Rectal smooth muscle tissue (tissue), 1 donor: ENCODE results near the gene STXBP4.
"Not testable (repeated sequence)": the region's sequence is repeated elsewhere in the genome, so short reads cannot be mapped to it uniquely, and the experiment has no call there.

Experiments used
- H3K27ac ChIP-seq: one replicate; pipeline ENCODE4 v1.7.0; 2013; ENCODE audit warnings: low read depth, low read length, inconsistent platforms
- H3K27me3 ChIP-seq: one replicate; pipeline ENCODE4 v1.7.0; 2013; ENCODE audit warnings: low read length; ENCODE audit not compliant: control insufficient read depth, insufficient read depth
- H3K36me3 ChIP-seq: one replicate; pipeline ENCODE4 v1.7.0; 2013; ENCODE audit warnings: low read length; ENCODE audit not compliant: control insufficient read depth, insufficient read depth
- H3K4me1 ChIP-seq: one replicate; pipeline ENCODE4 v1.7.0; 2013; ENCODE audit warnings: low read length; ENCODE audit not compliant: control insufficient read depth, insufficient read depth
- H3K4me3 ChIP-seq: one replicate; pipeline ENCODE4 v1.7.0; 2013; ENCODE audit warnings: low read length
- H3K9ac ChIP-seq: one replicate; pipeline ENCODE4 v1.7.0; 2013; ENCODE audit warnings: low read length

The STXBP4 gene

DNA sequence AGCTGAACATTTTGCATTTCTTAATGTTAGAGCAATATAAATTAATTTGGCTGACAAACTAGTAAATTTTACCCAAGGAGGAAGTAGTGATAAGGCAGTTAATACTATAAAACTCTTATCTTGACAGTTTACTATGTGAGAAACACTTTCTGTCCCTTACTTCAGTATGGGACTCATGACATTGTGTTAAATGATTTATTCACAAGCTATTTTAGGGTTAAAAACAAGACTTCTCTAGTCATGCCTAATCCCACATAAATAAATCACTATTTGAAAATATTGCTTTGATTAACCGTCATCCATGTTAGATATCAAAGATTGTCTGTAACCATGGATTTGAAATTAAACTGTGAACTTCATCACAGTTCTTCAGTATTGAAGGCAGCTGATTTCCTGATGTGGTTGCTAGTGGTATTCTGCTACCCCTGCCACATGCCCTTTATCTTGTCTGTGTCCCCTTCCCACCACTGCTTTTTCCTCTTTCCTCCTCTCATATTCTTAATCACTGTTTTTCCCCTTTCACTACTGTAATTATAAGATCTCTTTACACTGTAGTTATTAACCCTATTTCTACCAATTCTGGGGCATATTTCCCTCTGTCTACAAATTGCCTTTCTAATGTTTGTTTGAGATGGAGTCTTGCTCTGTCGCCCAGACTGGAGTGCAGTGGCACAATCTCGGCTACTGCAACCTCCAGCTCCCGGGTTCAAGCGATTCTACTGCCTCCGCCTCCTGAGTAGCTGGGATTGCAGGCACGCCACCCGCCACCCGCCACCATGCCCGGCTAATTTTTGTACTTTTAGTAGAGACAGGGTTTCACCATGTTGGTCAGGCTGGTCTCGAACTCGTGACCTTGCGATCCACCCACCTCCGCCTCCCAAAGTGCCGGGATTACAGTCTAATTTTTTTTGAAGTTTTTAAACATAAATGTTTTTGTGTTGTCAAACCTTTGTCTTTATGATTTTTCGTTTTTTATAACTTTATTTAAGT lies 95.6 kb downstream of the STXBP4 start:
- Histone ChIP-seq H3K9ac (no peak overlapping the region), H3K27me3 (no peaks in the 10 kb centered on the region), H3K4me1 (no peaks in the 10 kb centered on the region), H3K4me3 (no peak overlapping the region), H3K36me3 (no peaks in the 10 kb centered on the region), H3K27ac (no peak overlapping the region)

DNA sequence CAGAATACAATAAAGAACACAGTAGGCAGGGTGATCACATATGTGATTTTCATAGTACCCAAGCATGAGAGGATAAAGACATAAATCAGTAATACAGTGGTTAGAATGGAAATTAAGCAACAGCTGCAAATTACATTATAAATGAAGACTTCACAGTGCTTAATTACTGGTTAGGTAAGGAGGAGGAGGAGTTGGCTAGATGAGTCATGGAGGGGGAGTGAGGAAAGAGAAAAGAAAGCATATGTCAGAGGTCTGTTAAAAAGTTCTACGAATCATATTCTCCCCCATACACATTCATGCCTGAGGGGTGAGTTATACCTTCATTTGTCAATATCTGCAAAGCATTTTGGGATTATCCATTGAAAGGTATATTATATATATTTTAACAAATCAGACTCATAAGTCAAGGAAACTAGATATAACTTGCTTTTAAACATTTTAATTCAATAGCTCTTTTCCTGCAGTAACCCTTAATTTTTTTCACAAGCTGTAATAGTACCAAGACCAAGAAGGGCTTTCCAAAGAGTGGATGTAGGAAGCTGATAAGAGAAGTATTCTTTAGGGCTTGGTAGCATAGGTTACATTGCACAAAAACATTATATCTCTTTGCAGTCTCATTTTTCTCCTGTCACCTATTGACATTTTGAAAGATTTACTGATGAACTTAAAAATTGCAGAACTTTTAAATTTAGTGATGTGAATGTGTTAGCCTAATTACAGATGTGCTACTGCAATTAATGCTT lies 99.3 kb downstream of the STXBP4 start:
- H3K4me3 ChIP-seq: no peak overlapping the region
- H3K9ac ChIP-seq: no peak overlapping the region
- no peaks in the 10 kb centered on the region for H3K4me1 ChIP-seq
- no peaks in the 10 kb centered on the region for H3K27me3 ChIP-seq
- no peak overlapping the region for H3K27ac ChIP-seq
- no peaks in the 10 kb centered on the region for H3K36me3 ChIP-seq

DNA sequence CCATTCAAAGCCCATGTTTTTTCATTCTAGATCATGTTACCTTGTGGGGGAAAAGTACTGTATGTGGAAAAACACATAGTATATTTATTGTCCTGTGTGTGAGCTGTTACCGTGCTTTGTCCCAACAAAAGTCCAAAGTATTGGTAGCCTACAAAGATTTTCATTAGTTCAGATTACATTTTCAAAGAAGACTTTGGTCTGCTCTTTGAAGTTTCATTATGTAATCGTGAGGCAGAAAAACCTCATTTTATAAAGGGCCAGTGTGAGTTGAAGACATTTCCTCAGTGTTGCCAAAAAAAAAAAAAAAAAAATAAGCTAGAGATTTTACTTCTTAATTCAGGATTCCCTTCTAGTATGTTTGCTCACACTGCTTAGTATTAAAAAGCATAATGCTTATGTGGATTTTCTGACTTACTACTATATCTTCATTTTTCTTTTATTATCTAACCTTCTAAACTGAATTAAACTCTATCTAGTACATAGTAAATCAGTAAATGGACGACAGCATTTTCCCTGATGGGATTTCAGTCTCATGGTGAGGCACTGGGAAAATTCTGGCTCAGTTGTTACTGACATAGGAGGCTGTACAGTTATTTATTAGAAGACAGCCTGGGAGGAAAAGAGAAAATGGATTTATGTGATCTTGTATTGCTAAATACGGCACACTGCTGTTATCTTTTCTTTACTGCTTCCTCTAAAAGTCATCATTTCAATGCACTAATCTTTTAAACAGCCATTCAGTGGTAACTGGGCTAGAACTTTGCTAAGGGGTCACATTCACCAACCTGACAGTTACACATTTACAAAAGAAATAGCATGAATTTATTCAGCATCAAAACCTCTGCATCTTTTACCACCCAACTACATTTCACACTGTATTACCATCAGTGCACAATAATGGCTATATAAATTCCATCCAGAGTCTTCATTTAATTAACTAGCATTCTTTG lies 100.6 kb downstream of the STXBP4 start:
- no peak overlapping the region for H3K4me3 ChIP-seq
- no peaks in the 10 kb centered on the region for H3K27me3 ChIP-seq
- no peak overlapping the region for H3K27ac ChIP-seq
- no peaks in the 10 kb centered on the region for H3K36me3 ChIP-seq
- H3K4me1 ChIP-seq: no peaks in the 10 kb centered on the region
- no peak overlapping the region for H3K9ac ChIP-seq

DNA sequence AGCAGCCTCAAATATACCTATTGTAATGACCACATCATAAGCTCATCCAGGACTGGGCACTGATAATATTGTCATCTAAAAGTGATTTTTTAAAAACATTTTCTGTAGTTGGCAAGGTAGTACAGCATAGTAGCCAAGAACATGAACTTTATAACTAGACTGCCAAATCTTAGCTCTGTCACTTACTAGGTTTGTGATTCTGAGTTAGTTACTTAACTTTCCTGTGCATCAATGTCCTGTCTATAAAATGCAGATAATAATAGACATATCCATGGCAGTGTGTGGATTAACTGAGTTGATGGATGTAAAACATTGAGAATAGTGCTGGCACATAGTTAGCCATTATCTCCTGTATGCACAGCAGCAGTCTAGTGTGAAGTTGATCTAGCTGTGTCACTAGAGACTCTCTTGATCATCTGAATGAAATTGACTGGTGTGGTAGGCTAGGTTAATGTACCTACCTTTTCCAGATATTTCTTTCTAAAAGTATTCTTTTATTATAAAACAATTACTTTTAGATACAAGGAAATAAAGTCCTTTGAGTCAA lies 101.5 kb downstream of the STXBP4 start:
- no peaks in the 10 kb centered on the region for H3K36me3 ChIP-seq
- no peak overlapping the region for H3K4me3 ChIP-seq
- no peaks in the 10 kb centered on the region for H3K4me1 ChIP-seq
- no peak overlapping the region for H3K27ac ChIP-seq
- H3K27me3 ChIP-seq: no peaks in the 10 kb centered on the region
- no peak overlapping the region for H3K9ac ChIP-seq

DNA sequence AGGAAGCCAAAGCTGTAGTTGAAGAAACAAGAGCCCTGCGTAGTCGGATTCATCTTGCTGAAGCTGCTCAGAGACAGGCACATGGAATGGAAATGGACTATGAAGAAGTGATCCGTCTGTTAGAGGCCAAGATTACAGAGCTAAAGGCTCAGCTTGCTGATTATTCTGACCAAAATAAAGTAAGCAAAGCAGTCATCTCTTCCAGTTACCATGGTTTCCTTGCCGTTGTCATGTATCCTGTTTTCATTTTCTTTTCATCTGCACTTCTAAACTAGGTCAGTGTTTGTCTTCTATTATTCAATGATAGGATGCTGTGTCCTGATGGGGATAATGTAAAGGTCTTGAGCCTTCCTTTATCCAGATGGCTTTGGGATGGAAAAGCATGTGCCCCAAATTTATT lies 104.3 kb downstream of the STXBP4 start:
- no peaks in the 10 kb centered on the region for H3K4me1 ChIP-seq
- no peaks in the 10 kb centered on the region for H3K36me3 ChIP-seq
- H3K4me3 ChIP-seq: no peak overlapping the region
- H3K27ac ChIP-seq: no peak overlapping the region
- no peak overlapping the region for H3K9ac ChIP-seq
- no peaks in the 10 kb centered on the region for H3K27me3 ChIP-seq

DNA sequence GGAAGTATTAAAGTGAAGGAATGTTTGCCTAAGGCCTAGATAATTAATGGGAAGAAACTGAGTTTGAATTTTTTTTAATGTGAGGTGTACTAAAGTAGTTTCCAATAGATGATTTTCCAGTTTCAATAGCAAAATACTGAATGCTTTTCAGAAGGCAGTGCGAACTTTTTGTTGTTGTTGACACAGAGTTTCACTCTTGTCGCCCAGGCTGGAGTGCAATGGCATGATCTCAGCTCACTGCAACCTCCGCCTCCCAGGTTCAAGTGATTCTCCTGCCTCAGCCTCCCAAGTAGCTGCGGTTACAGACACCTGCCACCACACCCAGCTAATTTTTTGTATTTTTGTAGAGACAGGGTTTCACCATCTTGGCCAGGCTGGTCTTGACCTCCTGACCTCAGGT lies 104.9 kb downstream of the STXBP4 start:
- H3K27ac ChIP-seq, H3K4me3 ChIP-seq, H3K9ac ChIP-seq, H3K36me3 ChIP-seq, H3K27me3 ChIP-seq, H3K4me1 ChIP-seq: not testable (repeated sequence)

DNA sequence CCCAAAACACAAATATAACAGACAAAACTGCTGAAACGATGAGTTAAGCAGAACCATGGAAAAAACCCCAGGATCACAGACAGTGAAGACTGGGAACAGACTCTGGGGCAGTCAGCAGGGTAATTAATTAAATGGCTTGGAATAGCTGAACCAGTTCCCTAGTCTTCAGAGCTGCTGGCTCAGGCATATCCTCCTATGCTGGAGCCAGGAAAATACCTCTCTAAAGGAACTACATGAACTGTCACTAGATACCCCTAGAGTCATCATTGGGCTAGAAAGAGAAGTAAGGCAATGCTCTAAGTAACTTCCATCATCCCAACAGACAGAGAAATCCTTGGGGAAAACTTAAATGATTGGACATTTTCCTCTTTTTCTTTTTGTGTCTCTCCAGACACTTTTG lies 113.0 kb downstream of the STXBP4 start:
- H3K4me1 ChIP-seq: no peaks in the 10 kb centered on the region
- H3K36me3 ChIP-seq: peaks cover 4% of the 10 kb centered on the region
- H3K9ac ChIP-seq: no peak overlapping the region
- H3K4me3 ChIP-seq: no peak overlapping the region
- no peak overlapping the region for H3K27ac ChIP-seq
- H3K27me3 ChIP-seq: no peaks in the 10 kb centered on the region

DNA sequence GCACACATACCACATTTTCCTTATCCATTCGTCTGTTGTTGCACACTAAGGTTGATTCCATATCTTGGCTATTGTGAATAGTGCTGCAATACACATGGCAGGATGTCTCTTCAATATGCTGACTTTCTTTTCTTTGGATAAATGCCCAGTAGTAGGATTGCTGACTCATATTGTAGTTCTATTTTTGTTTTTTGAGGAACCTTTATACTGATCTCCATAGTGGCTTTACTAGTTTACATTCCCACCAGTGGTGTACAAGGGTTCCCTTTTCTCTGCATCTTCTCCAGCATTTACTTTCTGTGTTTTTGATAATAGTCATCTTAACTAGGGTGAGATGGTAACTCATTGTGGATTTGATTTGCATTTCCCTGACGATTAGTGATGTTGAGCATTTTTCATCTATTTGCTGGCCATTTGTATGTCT lies 118.1 kb downstream of the STXBP4 start:
- Histone ChIP-seq H3K36me3 (peaks cover under 1% of the 10 kb centered on the region), H3K4me1 (no peaks in the 10 kb centered on the region), H3K4me3 (no peak overlapping the region), H3K9ac (no peak overlapping the region), H3K27ac (no peak overlapping the region), H3K27me3 (no peaks in the 10 kb centered on the region)

DNA sequence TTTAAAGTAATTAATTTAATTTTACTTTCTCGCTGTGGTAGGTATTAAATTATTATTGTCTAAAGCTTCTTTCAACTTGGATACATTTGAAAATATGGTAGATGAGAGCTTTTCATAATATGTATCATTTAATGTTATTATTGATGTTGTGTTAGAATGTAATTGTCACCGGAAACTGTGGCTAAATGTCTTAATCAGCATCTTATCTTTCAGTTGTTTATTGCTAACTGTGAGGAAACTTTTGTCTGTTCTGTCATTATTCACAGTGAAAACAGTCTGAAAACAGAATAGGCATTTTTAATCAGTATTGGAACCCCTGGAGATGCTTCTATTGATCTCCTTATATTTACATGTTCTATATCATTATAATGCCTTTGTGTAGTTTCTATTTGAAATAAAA lies 120.7 kb downstream of the STXBP4 start:
- Histone ChIP-seq H3K27ac (no peak overlapping the region), H3K27me3 (no peaks in the 10 kb centered on the region), H3K4me1 (no peaks in the 10 kb centered on the region), H3K36me3 (no peaks in the 10 kb centered on the region), H3K9ac (no peak overlapping the region), H3K4me3 (no peak overlapping the region)

DNA sequence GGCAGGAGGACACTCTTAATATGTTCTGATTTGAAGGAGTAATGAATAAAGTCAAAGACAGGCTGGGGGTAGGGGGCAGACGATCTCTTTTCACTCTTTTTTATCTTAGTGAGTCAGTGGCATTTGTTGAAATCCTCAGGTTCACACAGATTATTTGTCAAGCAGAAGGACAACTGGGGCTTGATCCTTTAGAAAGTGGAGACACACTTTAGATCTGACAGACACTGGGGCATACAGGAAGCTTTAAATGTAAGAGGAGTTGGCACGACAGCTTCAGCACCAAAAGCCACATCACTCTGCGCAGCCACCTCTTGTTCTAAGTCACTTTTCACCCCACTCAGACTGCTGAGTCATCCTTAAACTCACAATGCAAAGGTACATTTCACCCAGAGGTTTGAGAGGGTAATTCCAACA lies 121.5 kb downstream of the STXBP4 start:
- Histone ChIP-seq H3K36me3 (no peaks in the 10 kb centered on the region), H3K4me3 (no peak overlapping the region), H3K9ac (no peak overlapping the region), H3K27ac (no peak overlapping the region), H3K4me1 (no peaks in the 10 kb centered on the region), H3K27me3 (no peaks in the 10 kb centered on the region)

DNA sequence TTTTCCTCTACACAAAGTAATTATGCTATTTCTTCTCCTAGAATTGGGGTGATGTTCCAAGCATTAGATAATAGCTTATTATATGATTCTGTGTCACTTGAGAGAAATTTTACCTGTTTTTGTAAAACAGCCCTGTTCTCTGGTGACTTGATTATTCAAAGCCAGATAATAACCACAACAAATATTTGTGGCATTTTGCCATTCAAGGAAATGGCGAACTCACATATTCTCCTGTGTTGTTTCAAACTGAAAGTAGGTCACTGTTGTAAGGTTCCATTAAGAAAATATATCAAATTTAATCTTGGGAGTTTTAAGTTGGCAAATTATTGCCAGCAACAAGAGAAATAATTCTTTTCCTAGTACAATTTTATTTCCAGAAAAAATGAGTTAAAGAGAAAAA lies 124.8 kb downstream of the STXBP4 start:
- Histone ChIP-seq H3K4me3 (no peak overlapping the region), H3K27me3 (no peaks in the 10 kb centered on the region), H3K4me1 (no peaks in the 10 kb centered on the region), H3K27ac (no peak overlapping the region), H3K9ac (no peak overlapping the region), H3K36me3 (no peaks in the 10 kb centered on the region)

DNA sequence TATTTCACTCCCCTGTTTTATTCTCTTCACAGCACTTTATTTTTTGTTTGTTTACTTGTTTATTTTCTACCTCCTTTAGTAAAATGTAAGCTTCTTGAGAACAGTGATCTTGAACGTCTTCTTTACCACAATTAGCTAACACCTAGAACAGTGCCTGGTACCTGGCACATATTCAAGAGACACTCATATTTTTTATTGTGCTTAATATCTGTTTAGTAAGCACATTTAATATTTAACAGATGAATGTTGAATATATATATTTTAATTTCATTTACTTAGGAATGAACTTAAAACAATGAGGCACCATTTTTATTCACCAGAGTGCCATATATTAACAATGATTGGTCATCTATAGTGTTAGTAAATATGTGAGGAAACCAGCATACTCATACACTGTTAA lies 130.2 kb downstream of the STXBP4 start:
- H3K27ac ChIP-seq: no peak overlapping the region
- H3K4me3 ChIP-seq: no peak overlapping the region
- H3K27me3 ChIP-seq: no peaks in the 10 kb centered on the region
- H3K9ac ChIP-seq: no peak overlapping the region
- no peaks in the 10 kb centered on the region for H3K36me3 ChIP-seq
- H3K4me1 ChIP-seq: no peaks in the 10 kb centered on the region
